Limb (tissue), 2 donors: Measurements from ENCODE around the gene SSPN.

ENCODE experiments used
- DNase-seq, 2 donors: peaks; one replicate each; pipeline ENCODE4 v3.0.0-alpha.2; 2016; ENCODE audit errors: extremely low spot score in 2 of 2

The SSPN gene

DNA sequence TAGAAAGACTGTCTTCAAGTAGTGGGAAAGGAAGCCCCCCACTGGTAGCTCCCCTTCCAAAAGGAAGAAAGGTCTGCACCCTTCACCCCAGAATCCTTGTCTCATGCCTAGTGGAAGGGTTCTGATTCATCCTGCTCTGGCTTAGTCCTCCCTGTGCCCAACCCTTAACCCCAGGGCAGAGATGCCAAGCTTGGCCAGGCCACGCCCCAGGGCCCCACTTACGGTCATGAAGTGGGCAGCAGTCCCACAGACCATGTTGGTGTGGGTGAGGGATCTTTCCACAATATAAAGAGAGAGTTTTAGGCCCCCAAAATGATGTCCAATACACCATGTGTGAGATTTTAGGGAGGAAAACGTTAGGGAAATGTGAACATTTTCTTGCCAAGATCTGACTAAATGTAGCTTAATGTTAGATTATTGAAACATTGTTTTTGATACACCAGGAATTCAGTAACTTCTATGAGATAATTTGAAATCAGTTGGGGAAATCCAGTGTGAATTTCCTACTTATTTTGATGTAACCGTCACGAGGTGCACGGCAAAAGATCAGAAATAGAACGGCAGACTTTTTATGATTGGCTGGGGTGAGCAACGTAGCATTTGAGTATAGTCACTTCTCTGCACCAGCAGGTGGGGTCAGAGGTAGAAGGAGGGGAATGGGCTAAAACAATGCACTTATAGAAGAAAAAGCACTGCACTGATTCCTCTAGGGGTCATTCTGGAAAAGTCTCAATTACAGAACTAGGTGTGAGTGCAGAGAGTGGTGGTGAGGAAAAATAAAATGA lies 8.2 kb upstream of the SSPN start:
- no peak for DNase-seq

DNA sequence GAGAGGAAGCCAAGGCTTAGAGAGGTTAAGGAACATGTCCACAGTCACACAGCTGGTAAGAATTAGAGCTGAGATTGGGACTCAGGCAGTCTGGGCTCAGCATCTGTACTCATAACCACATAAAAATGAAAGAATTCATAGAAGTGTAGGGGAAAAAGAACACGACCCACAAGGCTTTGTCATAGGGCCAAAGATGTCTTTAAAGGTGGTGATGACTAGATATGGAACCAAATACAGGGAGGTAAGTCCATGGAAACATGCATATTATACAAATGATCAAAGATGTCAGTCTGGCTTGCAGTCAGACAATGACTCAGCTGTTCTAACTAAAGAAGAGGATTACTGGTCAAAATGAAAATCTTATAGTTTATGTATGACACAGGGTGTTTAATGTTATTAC lies 7.2 kb upstream of the SSPN start:
- DNase-seq, result no peak

- DNase-seq, result no peak
Measured at GRCh38 chr12:26188641-26189040, 6.7 kb upstream of the SSPN start.

DNA sequence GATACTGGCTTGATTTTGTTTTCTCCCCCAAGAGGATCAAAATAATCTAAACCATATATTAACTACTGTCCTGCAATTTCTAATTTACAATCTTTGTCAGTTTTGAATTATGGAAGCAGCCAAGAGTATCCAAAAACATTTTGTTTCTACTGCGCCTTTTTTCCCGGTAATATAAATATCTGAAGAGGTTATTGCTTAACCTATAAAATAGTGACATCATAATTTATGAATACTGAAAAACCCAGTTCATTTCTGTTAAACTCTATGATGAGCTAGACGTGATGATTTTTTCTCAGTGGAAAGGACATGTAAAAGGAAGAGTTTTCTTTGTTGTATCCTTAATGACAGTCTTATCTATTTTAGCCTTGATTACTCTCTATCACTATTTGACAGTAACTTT lies 3.2 kb upstream of the SSPN start:
- no peak for DNase-seq

DNA sequence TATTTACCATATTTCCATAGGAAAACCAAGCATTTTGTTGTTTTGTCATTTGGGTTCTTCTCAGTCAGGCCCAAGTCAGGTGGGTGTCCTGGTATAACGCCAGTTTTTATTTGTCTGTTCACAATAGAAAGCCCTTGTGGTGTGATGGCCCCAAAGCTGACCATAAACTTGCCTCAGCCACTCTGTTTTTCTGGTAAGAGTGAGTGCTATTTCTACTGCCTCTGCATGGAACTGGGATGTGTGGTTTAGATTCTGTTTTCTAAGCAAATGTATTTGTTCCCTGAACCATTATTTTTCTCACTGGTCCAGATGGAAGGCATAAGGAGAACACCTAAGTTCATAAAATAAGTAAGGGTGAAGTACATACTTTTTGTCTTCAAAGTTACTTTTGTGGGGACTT lies 1.8 kb upstream of the SSPN start:
- no peak for DNase-seq

- DNase-seq, result peak; percentile 62 to 78
Measured at GRCh38 chr12:26195641-26196420, 458 bp downstream of the SSPN start.

DNA sequence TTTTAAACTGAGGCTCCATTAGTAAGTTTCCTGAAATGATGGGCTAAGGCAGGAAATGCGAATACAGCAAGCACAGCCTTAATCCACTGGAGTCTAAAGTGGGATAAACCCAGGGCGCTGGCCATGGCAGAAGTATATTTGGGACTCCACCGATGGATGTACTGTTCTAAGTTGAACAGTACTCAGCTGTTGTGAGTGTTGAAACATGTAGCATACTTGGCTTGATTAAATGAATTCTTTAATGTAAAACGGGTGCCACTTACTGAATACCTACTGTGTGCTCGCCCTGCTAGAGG lies 996 bp downstream of the SSPN start:
- DNase-seq, result no peak

DNA sequence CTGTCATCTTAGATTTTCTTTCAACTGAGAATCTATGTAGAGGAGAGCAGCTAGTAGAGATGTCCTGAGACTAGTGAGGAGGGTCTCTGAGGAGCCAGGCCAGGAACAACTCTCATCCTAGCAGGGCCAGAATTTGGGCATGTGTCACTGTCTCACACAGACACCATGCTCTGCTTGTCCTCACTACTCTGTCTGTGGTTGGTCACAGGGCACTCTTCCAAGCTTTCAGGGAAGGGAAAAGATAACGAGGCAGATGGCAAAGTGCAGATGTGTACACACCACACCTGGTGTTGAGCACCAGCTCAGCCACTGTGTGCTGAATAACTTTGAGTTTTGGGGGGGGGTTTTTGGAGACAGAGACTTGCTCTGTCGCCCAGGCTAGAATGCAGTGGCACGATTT lies 2.5 kb downstream of the SSPN start:
- no peak for DNase-seq

- DNase-seq, result no peak
Measured at GRCh38 chr12:26198742-26199141, 3.4 kb downstream of the SSPN start.

- peak in 1 of 2 donors; percentile 27 for DNase-seq
Measured at GRCh38 chr12:26203167-26203780, 7.9 kb downstream of the SSPN start.

DNA sequence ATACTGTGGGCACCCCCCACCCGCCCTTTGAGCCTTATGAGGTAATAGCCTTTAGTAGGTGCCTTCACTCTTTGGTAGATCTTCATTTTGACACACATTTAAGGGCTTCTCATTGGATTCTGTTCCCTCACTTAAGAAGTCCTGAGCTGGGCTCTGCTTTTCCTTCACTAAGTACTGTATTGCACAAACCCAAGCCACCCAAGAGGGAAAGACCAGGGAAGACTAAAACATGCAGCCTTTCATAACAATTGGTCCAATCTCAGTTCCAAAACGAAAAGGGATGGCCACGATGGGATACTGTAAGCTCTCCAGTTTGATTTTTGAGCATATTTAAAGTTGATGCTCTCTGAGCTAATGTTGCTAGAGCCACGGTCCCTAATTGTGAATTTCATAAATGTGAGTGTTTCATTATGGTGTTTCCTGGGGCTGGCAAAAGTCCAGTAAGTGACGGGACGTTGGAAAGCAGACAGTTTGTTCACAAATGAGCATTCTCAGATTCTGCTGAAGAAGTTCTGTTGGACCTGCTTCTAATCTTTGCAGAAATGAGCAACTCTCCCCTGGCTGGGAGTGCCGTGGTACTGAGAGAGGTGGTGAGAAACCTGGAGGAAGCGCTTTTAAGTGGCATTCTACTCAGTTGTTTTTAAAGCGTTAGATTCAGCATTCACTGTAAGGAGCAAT lies 9.4 kb downstream of the SSPN start:
- no peak for DNase-seq

DNA sequence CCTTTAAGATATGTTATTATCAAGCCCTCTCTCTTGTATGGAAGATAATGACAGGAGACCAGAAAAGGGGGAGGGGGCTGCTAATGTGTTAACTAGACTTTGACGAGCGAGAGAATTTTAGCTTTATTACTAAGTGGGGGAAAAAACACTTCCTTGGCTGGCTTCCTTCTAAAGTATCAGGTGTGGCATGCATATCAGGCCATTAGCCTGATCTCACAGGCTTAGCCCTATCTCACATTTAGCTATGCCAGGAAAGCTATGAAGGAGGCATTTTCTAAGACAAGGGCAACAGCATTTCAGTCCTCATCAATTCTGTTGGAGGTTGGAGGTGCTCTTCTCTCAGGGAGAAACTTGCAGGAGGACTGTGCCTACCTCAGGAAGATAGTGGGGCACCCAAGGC lies 9.9 kb downstream of the SSPN start:
- no peak for DNase-seq

- no peak for DNase-seq
Measured at GRCh38 chr12:26205941-26206340, 10.6 kb downstream of the SSPN start.

GRCh38 chr12:26211331-26211730 lies 16.0 kb downstream of the SSPN start:
- DNase-seq, result no peak

DNA sequence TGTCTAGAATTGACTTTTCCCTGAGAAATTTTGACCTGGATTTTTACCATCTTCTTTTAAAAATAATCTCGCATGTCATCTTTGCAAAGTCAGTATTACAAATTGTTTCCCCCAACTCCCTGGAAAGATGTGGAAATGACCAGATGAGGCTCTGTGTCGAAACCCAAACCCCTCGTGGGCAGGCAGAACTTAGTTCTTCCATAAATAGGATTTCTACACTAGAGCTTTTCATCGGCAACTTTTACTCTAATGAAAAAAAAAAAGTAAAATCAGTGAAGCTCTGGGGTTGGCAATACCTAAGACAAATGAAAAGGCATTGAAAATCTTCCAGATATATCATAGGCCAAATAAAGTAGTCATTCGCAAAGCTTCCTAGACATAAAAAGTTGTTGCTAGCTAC lies 17.0 kb downstream of the SSPN start:
- no peak for DNase-seq

DNA sequence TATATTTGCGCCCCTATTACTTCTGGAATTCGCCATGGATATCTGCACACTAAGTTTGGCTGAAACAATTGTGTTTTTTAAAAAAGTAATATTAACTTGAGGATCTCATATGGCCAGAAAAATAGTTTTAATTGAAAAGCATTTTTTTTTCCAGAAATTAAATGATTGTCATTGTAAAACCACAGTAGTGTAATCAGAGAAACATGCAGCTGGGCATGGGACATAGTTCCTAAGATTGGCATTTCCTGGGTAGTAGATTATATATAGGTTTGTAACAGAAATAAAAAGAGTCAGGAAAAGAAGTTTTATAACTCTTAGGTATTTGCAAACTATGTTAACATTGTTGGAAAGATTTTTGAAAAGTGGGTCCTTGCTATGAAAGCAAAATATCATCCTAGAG lies 17.6 kb downstream of the SSPN start:
- DNase-seq, result no peak

- no peak for DNase-seq
Measured at GRCh38 chr12:26214121-26214520, 18.7 kb downstream of the SSPN start.

- DNase-seq, result no peak
Measured at GRCh38 chr12:26219736-26220135, 24.4 kb downstream of the SSPN start.

DNA sequence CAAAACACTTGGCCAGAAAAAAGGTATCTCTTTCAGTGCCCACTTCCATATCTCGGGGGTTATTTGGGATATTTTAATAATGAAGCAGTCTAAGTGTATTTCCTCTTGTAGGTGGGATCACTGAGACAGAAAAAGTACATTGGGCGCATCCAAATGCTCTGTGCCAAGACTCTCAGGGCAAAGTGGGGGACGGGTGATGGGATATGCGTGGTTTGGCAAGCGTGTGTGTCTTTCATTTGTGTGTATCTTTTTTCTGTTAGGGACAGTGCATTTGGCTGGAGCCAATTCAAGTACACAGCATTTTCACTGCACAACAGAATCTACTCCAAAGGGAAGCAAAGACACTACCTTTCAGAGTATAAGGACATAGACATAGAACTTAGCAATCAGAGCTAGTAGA lies 29.3 kb downstream of the SSPN start:
- DNase-seq, result no peak

- DNase-seq, result no peak
Measured at GRCh38 chr12:26226122-26226521, 30.7 kb downstream of the SSPN start.

DNA sequence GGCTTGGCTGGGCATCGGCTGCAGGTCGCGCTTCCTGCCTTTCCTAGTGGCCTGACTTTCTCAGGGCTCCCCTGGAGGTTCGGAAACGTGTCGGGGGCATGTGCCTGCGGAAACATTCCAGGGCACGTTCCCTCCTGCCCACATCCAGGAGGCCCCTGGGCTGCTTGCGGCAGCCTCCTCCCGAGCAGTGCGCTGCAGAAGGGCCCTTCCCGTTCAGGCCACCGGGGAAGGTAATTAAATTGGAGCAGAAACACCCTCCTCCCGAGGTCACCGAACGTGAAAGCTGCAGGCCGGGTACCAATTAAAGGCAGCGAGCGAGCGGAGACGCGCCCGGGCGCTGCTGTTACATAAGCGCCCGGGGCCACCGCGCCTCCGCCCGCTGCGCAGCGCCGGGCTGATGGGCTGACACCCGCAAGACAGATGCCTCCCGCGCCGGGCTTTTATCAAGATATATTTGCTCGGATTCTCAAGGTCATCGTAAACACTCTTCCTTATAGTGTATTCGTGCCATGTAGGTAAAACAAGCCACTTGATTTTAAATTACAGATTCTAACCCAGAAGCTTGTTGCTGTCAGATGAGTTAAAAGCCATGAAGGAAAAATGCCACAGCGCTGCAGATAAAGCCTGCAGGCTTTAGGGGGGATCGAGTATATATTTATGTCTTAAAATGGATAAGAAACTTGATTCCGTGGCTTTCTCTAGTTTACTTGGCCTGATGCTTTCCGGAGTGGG lies 31.4 kb downstream of the SSPN start:
- peak in 1 of 2 donors; percentile 62 for DNase-seq

GRCh38 chr12:26227361-26227745 lies 32.0 kb downstream of the SSPN start:
- no peak for DNase-seq
